Upper lobe of left lung (tissue), 4 donors: ENCODE data around the gene PRRC2B.

ENCODE experiments used
- CTCF ChIP-seq, 6 experiments: fragments of 450-650 bp in 4 of 6; fragments of 200-600 bp in 2 of 6; sonication (generic) in 2 of 6; IDR thresholded peaks; one replicate each; pipeline ENCODE4 v1.5.1; 2016 to 2019; ENCODE audit warnings: antibody characterized with exemption in 6 of 6
- EP300 ChIP-seq, 4 donors: sonication (generic); formaldehyde crosslinking; IDR thresholded peaks; one replicate each; pipeline ENCODE4 v1.5.1; 2017; ENCODE audit warnings: antibody characterized with exemption in 4 of 4, control low read depth in 2 of 4
- POLR2A ChIP-seq, 4 donors: fragments of 450-650 bp; IDR thresholded peaks; one replicate each; pipeline ENCODE4 v1.5.1; 2016 to 2017; ENCODE audit warnings: antibody characterized with exemption in 4 of 4, mild to moderate bottlenecking in 2 of 4
- POLR2AphosphoS5 ChIP-seq, 2 donors: sonication (generic); formaldehyde crosslinking; IDR thresholded peaks; one replicate each; pipeline ENCODE4 v1.5.1; 2017; ENCODE audit warnings: antibody characterized with exemption in 2 of 2

GRCh38 chr9:131348631-131349521 is 45.0 kb upstream of the PRRC2B start:
- TF ChIP-seq CTCF (IDR thresholded peaks at IDR 0.05) (no peak), POLR2A (IDR thresholded peaks at IDR 0.05) (no peak), POLR2AphosphoS5 (IDR thresholded peaks at IDR 0.05) (no peak), EP300 (IDR thresholded peaks at IDR 0.05) (no peak)
